Measurements from ENCODE around the gene BANP. TPM values are rescaled to one million over a fixed set of nuclear protein-coding genes. Genes with fewer than 3 reads are reported as not detected.

BANP gene
- total RNA-seq, 1 experiment from 2014 or later: 37.2 TPM

GRCh38 chr16:88010343-88010967 is 59.2 kb downstream of the BANP start:
- no peak overlapping the region for H3K4me2 ChIP-seq (ENCODE audit: low read length)
- peaks cover 2 to 10% of the 10 kb centered on the region in 2 experiments; a peak in 2 of 4 replicates for H3K36me3 ChIP-seq (ENCODE audit: control insufficient read depth in 1 of 2, insufficient read depth in 2 of 2, low read length in 2 of 2)
- H3K79me2 ChIP-seq (ENCODE audit: insufficient read depth, low read length): no peaks in the 10 kb centered on the region
- CTCF ChIA-PET: interaction anchor here (0.6 kb wide), 1 partner anchor 95 kb away, joined by 3 read pairs; no protein-coding TSS in a partner anchor
- intact Hi-C loops (cut with micrococcal nuclease): no loop called here
- no peak for TF ChIP-seq REST (IDR thresholded peaks at IDR 0.05; ENCODE audit: low read depth)
- no peak for TF ChIP-seq EZH2phosphoT487 (IDR thresholded peaks at IDR 0.05; ENCODE audit: borderline replicate concordance)
- TF ChIP-seq ZNF274 (IDR thresholded peaks at IDR 0.05; ENCODE audit: low read depth, low read length): no peak
- no peak for TF ChIP-seq ELF1 (IDR thresholded peaks at IDR 0.05; ENCODE audit: borderline replicate concordance, low read depth)
- no peak for TF ChIP-seq JUND (IDR thresholded peaks at IDR 0.05)
- TF ChIP-seq SIN3A (IDR thresholded peaks at IDR 0.05; ENCODE audit: low read depth): no peak
- TF ChIP-seq ZBTB33 (IDR thresholded peaks at IDR 0.05; ENCODE audit: extremely low read depth, insufficient replicate concordance, low read length): no peak
- no peak for TF ChIP-seq MAX (IDR thresholded peaks at IDR 0.05)
- TF ChIP-seq ATF3 (IDR thresholded peaks at IDR 0.05): no peak
- no peak for TF ChIP-seq EZH2 (IDR thresholded peaks at IDR 0.05)
- TF ChIP-seq SRF (IDR thresholded peaks at IDR 0.05; ENCODE audit: low read depth): no peak
- BruUV-seq (replicated peaks): no TSS peak
- H4K20me1 ChIP-seq (ENCODE audit: insufficient read depth): no peaks in the 10 kb centered on the region
- no peak overlapping the region for H3K9ac ChIP-seq (ENCODE audit: low read length)
- no peaks in the 10 kb centered on the region for H3K4me1 ChIP-seq (ENCODE audit: control insufficient read depth in 1 of 2, insufficient read depth in 2 of 2, low read length in 2 of 2)
- H2AFZ ChIP-seq (ENCODE audit: low read depth, low read length, poor library complexity, severe bottlenecking): no peak overlapping the region
- RAD21 ChIA-PET (ENCODE audit: low non-redundant PET in 1 of 2, low total read pairs in 2 of 2, uncharacterized antibody in 2 of 2, unreplicated experiment in 2 of 2): no interaction called here
- H3K9me2 ChIP-seq (ENCODE audit: insufficient read depth): no peaks in the 10 kb centered on the region
- ATAC-seq (no peak), DNase-seq (ENCODE audit: low read depth, low spot score) (no peak)
- H3K9me3 ChIP-seq (ENCODE audit: control insufficient read depth in 1 of 2, insufficient read depth in 1 of 2, low read depth in 1 of 2, low read length in 2 of 2): no peaks in the 10 kb centered on the region
- no peak overlapping the region for H3K4me3 ChIP-seq (replicated peaks in 1 of 2; ENCODE audit: low read depth in 1 of 2, low read length in 2 of 2)
- no peaks in the 10 kb centered on the region for H3K27me3 ChIP-seq (ENCODE audit: insufficient read depth, low read length)
- POLR2A ChIA-PET: no interaction called here
- H3K27ac ChIP-seq (ENCODE audit: low read depth, low read length): no peak overlapping the region

All from HCT116 (cell line).